Upper lobe of left lung (tissue), 6 donors: ENCODE data around the gene COX10. TPM values are rescaled to one million over a fixed set of nuclear protein-coding genes. Genes with fewer than 3 reads are reported as not detected.
A peak's percentile ranks its signal among the peaks of the same experiment; 100 is the strongest.

Experiments
- ATAC-seq, 2 donors: fragments of 200-7000 bp; cut with Tn5 transposase; one replicate each; pipeline ENCODE4 v1.9.1; 2022; ENCODE audit warnings: mild to moderate bottlenecking in 2 of 2, moderate library complexity in 2 of 2; ENCODE audit not compliant: low FRiP score in 2 of 2
- DNase-seq, 2 donors: peaks; one replicate each; pipeline ENCODE4 v3.0.0-alpha.2; 2019 to 2020
- H3K27ac ChIP-seq, 4 donors: fragments of 200-600 bp; sonication (generic); one replicate each; pipeline ENCODE4 v1.5.1; 2016 to 2019
- H3K27me3 ChIP-seq, 4 donors: fragments of 200-600 bp; sonication (generic); one replicate each; pipeline ENCODE4 v1.5.1; 2017 to 2019
- H3K36me3 ChIP-seq, 4 donors: fragments of 200-600 bp; sonication (generic); one replicate each; pipeline ENCODE4 v1.5.1; 2016 to 2019
- H3K4me1 ChIP-seq, 4 donors: fragments of 200-600 bp; sonication (generic); one replicate each; pipeline ENCODE4 v1.5.1; 2018 to 2019
- H3K4me3 ChIP-seq, 4 donors: fragments of 200-600 bp; sonication (generic); one replicate each; pipeline ENCODE4 v1.5.1; 2017 to 2019; ENCODE audit warnings: mild to moderate bottlenecking in 2 of 4, moderate library complexity in 1 of 4
- H3K9me3 ChIP-seq, 4 donors: fragments of 200-600 bp; sonication (generic); one replicate each; pipeline ENCODE4 v1.5.1; 2018 to 2019
- CTCF ChIP-seq, 6 experiments: fragments of 450-650 bp in 4 of 6; fragments of 200-600 bp in 2 of 6; sonication (generic) in 2 of 6; IDR thresholded peaks; one replicate each; pipeline ENCODE4 v1.5.1; 2016 to 2019; ENCODE audit warnings: antibody characterized with exemption in 6 of 6
- EP300 ChIP-seq, 4 donors: sonication (generic); formaldehyde crosslinking; IDR thresholded peaks; one replicate each; pipeline ENCODE4 v1.5.1; 2017; ENCODE audit warnings: antibody characterized with exemption in 4 of 4, control low read depth in 2 of 4
- POLR2A ChIP-seq, 4 donors: fragments of 450-650 bp; IDR thresholded peaks; one replicate each; pipeline ENCODE4 v1.5.1; 2016 to 2017; ENCODE audit warnings: antibody characterized with exemption in 4 of 4, mild to moderate bottlenecking in 2 of 4
- POLR2AphosphoS5 ChIP-seq, 2 donors: sonication (generic); formaldehyde crosslinking; IDR thresholded peaks; one replicate each; pipeline ENCODE4 v1.5.1; 2017; ENCODE audit warnings: antibody characterized with exemption in 2 of 2
- WGBS, 2 donors: methylation state at CpG; one replicate each; pipeline ENCODE4 v1.1.5; 2017 to 2018; 5-methylcytosine and 5-hydroxymethylcytosine counted together
- total RNA-seq, 6 donors: library from RNA; depleted of rRNA in 4 of 6; stranded (reverse); fragments of >200 nt in 4 of 6; gene quantifications; one replicate each; pipeline versions ENCODE4 v1.1.0 to v1.2.1, GENCODE V29; 2016 to 2021
- donor health status: DM: no; HTN: no; CAD: no; lungs with moderate emphysema.
- donor health status: DM: no; HTN: yes; CAD: no; lungs with severe emphysema.

Gene COX10
- total RNA-seq, 6 donors from 2014 or later, result 6.0 to 26.7 (median 16.3) TPM

GRCh38 chr17:14198013-14198412 is 128.7 kb downstream of the COX10 start:
- Histone ChIP-seq H3K4me3 (no peak overlapping the region), H3K27me3 (no peaks in the 10 kb centered on the region), H3K27ac (peak overlapping the region; percentile 5 to 66 (median 54)), H3K4me1 (peaks cover 7 to 44% (median 25%) of the 10 kb centered on the region in 4 donors), H3K9me3 (no peaks in the 10 kb centered on the region), H3K36me3 (peaks cover 0 to 2% (median 0%) of the 10 kb centered on the region in 4 donors)
- WGBS, 2 donors, result 68 to 71% methylated on average over 6 of the region's 6 CpGs
- TF ChIP-seq EP300 (IDR thresholded peaks at IDR 0.05) (no peak), POLR2A (IDR thresholded peaks at IDR 0.05) (peak in 1 of 4 donors; percentile 13), CTCF (IDR thresholded peaks at IDR 0.05) (peak in 1 of 6 experiments; percentile 25), POLR2AphosphoS5 (IDR thresholded peaks at IDR 0.05) (peak in 1 of 2 donors; percentile 24)
- DNase-seq (peak in 1 of 2 donors; percentile 87), ATAC-seq (peak; percentile 51 to 92)

GRCh38 chr17:14198575-14198974 is 129.3 kb downstream of the COX10 start:
- Histone ChIP-seq H3K27me3 (no peaks in the 10 kb centered on the region), H3K4me3 (no peak overlapping the region), H3K27ac (peak overlapping the region in 3 of 4 donors; percentile 48 to 66 (median 59)), H3K4me1 (peaks cover 7 to 44% (median 25%) of the 10 kb centered on the region in 4 donors), H3K36me3 (peaks cover 0 to 2% (median 0%) of the 10 kb centered on the region in 4 donors), H3K9me3 (no peaks in the 10 kb centered on the region)
- 67 to 73% methylated on average over 4 of the region's 4 CpGs for WGBS, 2 donors
- ATAC-seq (no peak), DNase-seq (no peak)
- no peak for TF ChIP-seq EP300 (IDR thresholded peaks at IDR 0.05)
- TF ChIP-seq CTCF (IDR thresholded peaks at IDR 0.05), result no peak
- no peak for TF ChIP-seq POLR2A (IDR thresholded peaks at IDR 0.05)
- TF ChIP-seq POLR2AphosphoS5 (IDR thresholded peaks at IDR 0.05), result no peak

- no peak for DNase-seq
- no peak overlapping the region for H3K4me3 ChIP-seq
- ATAC-seq, result no peak
- peaks cover 7 to 39% (median 22%) of the 10 kb centered on the region in 4 donors for H3K4me1 ChIP-seq
- no peaks in the 10 kb centered on the region for H3K27me3 ChIP-seq
- peaks cover 0 to 2% (median 0%) of the 10 kb centered on the region in 4 donors for H3K36me3 ChIP-seq
- TF ChIP-seq POLR2A (IDR thresholded peaks at IDR 0.05) (no peak), CTCF (IDR thresholded peaks at IDR 0.05) (no peak), EP300 (IDR thresholded peaks at IDR 0.05) (no peak), POLR2AphosphoS5 (IDR thresholded peaks at IDR 0.05) (no peak)
- H3K9me3 ChIP-seq, result no peaks in the 10 kb centered on the region
- WGBS, 2 donors, result 94 to 98% methylated on average over 5 of the region's 5 CpGs
- H3K27ac ChIP-seq, result peak overlapping the region in 1 of 4 donors; percentile 14
Measured at GRCh38 chr17:14199601-14200000, 130.3 kb downstream of the COX10 start.

GRCh38 chr17:14200354-14200753 is 131.1 kb downstream of the COX10 start:
- ATAC-seq, result no peak
- peak overlapping the region in 2 of 4 donors; percentile 58 to 71 for H3K27ac ChIP-seq
- no peaks in the 10 kb centered on the region for H3K9me3 ChIP-seq
- H3K4me3 ChIP-seq, result no peak overlapping the region
- no peaks in the 10 kb centered on the region for H3K27me3 ChIP-seq
- 90 to 95% methylated on average over 4 of the region's 4 CpGs for WGBS, 2 donors
- TF ChIP-seq POLR2AphosphoS5 (IDR thresholded peaks at IDR 0.05), result no peak
- TF ChIP-seq EP300 (IDR thresholded peaks at IDR 0.05), result no peak
- no peak for TF ChIP-seq POLR2A (IDR thresholded peaks at IDR 0.05)
- no peak for TF ChIP-seq CTCF (IDR thresholded peaks at IDR 0.05)
- peaks cover 0 to 2% (median 0%) of the 10 kb centered on the region in 4 donors for H3K36me3 ChIP-seq
- peaks cover 7 to 44% (median 22%) of the 10 kb centered on the region in 4 donors for H3K4me1 ChIP-seq
- no peak for DNase-seq
